ENCODE measurements around the gene ZNF335. TPM values are rescaled to one million over a fixed set of nuclear protein-coding genes. Genes with fewer than 3 reads are reported as not detected.

Gene ZNF335, protein sequence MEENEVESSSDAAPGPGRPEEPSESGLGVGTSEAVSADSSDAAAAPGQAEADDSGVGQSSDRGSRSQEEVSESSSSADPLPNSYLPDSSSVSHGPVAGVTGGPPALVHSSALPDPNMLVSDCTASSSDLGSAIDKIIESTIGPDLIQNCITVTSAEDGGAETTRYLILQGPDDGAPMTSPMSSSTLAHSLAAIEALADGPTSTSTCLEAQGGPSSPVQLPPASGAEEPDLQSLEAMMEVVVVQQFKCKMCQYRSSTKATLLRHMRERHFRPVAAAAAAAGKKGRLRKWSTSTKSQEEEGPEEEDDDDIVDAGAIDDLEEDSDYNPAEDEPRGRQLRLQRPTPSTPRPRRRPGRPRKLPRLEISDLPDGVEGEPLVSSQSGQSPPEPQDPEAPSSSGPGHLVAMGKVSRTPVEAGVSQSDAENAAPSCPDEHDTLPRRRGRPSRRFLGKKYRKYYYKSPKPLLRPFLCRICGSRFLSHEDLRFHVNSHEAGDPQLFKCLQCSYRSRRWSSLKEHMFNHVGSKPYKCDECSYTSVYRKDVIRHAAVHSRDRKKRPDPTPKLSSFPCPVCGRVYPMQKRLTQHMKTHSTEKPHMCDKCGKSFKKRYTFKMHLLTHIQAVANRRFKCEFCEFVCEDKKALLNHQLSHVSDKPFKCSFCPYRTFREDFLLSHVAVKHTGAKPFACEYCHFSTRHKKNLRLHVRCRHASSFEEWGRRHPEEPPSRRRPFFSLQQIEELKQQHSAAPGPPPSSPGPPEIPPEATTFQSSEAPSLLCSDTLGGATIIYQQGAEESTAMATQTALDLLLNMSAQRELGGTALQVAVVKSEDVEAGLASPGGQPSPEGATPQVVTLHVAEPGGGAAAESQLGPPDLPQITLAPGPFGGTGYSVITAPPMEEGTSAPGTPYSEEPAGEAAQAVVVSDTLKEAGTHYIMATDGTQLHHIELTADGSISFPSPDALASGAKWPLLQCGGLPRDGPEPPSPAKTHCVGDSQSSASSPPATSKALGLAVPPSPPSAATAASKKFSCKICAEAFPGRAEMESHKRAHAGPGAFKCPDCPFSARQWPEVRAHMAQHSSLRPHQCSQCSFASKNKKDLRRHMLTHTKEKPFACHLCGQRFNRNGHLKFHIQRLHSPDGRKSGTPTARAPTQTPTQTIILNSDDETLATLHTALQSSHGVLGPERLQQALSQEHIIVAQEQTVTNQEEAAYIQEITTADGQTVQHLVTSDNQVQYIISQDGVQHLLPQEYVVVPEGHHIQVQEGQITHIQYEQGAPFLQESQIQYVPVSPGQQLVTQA (N-terminal part only)
- total RNA-seq (7.2 and 10.2 TPM in 2 replicates), polyA plus RNA-seq (4.8 and 6.7 TPM in 2 replicates), polyA minus RNA-seq (ENCODE audit: low replicate concordance) (24.7 and 35.4 TPM in 2 replicates)
- 6.9 and 8.5 TPM in 2 replicates for polyA plus RNA-seq (2012)

DNA sequence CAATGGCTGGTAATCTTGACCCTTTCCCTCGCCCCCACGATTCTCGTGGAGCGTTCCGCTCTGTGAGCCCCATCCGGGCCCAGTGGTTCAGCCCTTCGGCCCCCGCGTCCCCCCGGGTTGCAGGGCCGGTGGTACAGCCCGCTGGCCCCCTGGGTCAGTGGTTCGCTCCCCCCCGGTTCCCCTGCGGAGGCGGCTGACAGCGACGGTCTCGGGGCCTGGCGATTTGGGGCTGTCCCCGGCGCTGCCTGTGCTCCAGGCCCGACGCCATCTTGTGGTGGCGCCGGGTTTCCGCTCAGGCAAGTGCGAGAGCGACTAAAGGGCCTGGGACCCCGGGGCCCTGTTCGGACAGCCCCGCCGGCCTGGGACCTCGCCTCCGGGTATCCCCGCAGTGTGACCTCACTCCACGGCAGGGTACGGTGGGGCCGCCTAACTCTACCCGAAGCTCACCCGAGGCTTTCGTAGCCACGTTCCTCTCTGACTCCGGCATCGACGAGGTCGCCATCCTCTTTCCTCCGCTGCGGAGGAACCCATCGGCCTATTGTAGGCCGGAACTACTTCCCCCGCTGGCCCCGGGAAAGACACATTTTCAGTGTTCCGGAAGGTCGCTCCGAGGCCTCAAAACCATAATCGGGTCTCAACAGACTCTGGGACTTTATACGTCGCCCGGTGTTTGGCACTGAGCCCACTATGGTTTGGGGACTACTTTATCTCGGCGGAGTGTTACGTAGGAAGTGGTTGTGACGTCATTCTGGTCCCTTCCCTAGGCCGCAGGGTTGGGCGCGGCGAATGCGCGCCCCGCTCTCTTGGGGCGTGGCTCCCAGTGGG is at the start of gene ZNF335:
ZNF335 (minus strand) TSS at position 529 of the 825 bp plus-strand sequence. CDS start 793 bp downstream, outside the sequence.
- Histone ChIP-seq H3K4me1 (ENCODE audit: control insufficient read depth, extremely low read depth, insufficient read depth, low read length) (peaks cover 12% of the 10 kb centered on the region), H3K4me3 (replicated peaks in 1 of 4; ENCODE audit: control extremely low read depth in 1 of 4, insufficient read depth in 1 of 4, low read depth in 3 of 4, low read length in 4 of 4) (peak within 1 kb of the TSS; percentile 92 to 96 (median 96)), H4K20me1 (ENCODE audit: control insufficient read depth, extremely low read depth, insufficient read depth, low read length) (no peaks in the 10 kb centered on the region), H3K79me2 (ENCODE audit: control insufficient read depth, insufficient read depth, low read length) (peaks cover 29% of the 10 kb centered on the region), H3K27me3 (ENCODE audit: control insufficient read depth, insufficient read depth, low read length) (no peaks in the 10 kb centered on the region), H3K27ac (ENCODE audit: insufficient read depth, low read length) (peak within 1 kb of the TSS; percentile 100), H3K4me2 (ENCODE audit: extremely low read depth, insufficient read depth, low read length) (peak within 1 kb of the TSS; percentile 92), H3K9me3 (ENCODE audit: control insufficient read depth, insufficient read depth, low read depth, low read length) (no peaks in the 10 kb centered on the region), H3K9ac (ENCODE audit: insufficient read depth, low read length) (peak within 1 kb of the TSS; percentile 100), H3K36me3 (ENCODE audit: control insufficient read depth, insufficient read depth, low read length) (peaks cover 18% of the 10 kb centered on the region), H2AFZ (ENCODE audit: low read length) (peak within 1 kb of the TSS; percentile 82)
- TF ChIP-seq EZH2 (IDR thresholded peaks at IDR 0.05; ENCODE audit: low read length, missing control alignments), result no peak
- TF ChIP-seq, protein P1, sequence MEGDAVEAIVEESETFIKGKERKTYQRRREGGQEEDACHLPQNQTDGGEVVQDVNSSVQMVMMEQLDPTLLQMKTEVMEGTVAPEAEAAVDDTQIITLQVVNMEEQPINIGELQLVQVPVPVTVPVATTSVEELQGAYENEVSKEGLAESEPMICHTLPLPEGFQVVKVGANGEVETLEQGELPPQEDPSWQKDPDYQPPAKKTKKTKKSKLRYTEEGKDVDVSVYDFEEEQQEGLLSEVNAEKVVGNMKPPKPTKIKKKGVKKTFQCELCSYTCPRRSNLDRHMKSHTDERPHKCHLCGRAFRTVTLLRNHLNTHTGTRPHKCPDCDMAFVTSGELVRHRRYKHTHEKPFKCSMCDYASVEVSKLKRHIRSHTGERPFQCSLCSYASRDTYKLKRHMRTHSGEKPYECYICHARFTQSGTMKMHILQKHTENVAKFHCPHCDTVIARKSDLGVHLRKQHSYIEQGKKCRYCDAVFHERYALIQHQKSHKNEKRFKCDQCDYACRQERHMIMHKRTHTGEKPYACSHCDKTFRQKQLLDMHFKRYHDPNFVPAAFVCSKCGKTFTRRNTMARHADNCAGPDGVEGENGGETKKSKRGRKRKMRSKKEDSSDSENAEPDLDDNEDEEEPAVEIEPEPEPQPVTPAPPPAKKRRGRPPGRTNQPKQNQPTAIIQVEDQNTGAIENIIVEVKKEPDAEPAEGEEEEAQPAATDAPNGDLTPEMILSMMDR (conservative IDR thresholded peaks at IDR 0.05 in 1 of 2, IDR thresholded peaks at IDR 0.05 in 1 of 2; ENCODE audit: low read depth in 1 of 2, low read length in 2 of 2), result peak in 1 of 2 donors; percentile 16
- peak; percentile 95 to 98 for DNase-seq (ENCODE audit: low read depth in 2 of 2)

DNA sequence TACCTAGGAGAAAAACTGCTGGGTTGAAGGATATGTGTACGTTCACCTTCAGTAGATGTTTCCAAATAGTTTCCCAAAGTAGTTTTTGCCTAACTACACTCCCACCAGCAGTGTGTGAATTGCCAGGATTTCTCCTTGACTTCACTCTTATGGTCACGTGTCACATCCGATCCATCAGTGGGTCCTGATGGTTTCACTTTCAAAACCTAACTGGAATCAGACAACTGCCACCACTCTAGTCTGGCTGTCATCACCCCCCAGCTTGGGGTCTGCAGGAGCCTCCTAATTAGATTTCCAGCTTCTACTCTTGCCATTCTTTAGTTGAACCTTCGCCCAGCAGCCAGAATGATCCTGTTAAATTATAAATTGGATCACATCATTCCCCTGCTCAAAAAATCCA is 48.6 kb upstream of the ZNF335 start:
- H3K27ac ChIP-seq (ENCODE audit: insufficient read depth, low read length), result no peak overlapping the region
- no peaks in the 10 kb centered on the region for H3K79me2 ChIP-seq (ENCODE audit: control insufficient read depth, insufficient read depth, low read length)
- H3K9ac ChIP-seq (ENCODE audit: insufficient read depth, low read length), result no peak overlapping the region
- DNase-seq (ENCODE audit: low read depth in 2 of 2), result no peak
- peaks cover 28% of the 10 kb centered on the region for H3K27me3 ChIP-seq (ENCODE audit: control insufficient read depth, insufficient read depth, low read length)
- no peaks in the 10 kb centered on the region for H3K9me3 ChIP-seq (ENCODE audit: control insufficient read depth, insufficient read depth, low read depth, low read length)
- H4K20me1 ChIP-seq (ENCODE audit: control insufficient read depth, extremely low read depth, insufficient read depth, low read length), result no peaks in the 10 kb centered on the region
- TF ChIP-seq, protein P1 (conservative IDR thresholded peaks at IDR 0.05 in 1 of 2, IDR thresholded peaks at IDR 0.05 in 1 of 2; ENCODE audit: low read depth in 1 of 2, low read length in 2 of 2), result no peak
- no peak for TF ChIP-seq EZH2 (IDR thresholded peaks at IDR 0.05; ENCODE audit: low read length, missing control alignments)
- H3K4me1 ChIP-seq (ENCODE audit: control insufficient read depth, extremely low read depth, insufficient read depth, low read length), result no peaks in the 10 kb centered on the region
- no peaks in the 10 kb centered on the region for H3K36me3 ChIP-seq (ENCODE audit: control insufficient read depth, insufficient read depth, low read length)
- H2AFZ ChIP-seq (ENCODE audit: low read length), result no peak overlapping the region
- H3K4me3 ChIP-seq (replicated peaks in 1 of 4; ENCODE audit: control extremely low read depth in 1 of 4, insufficient read depth in 1 of 4, low read depth in 3 of 4, low read length in 4 of 4), result no peak overlapping the region
- no peak overlapping the region for H3K4me2 ChIP-seq (ENCODE audit: extremely low read depth, insufficient read depth, low read length)

Measured in fibroblast of lung (primary cell).